Activated CD4-positive, alpha-beta T cell treated with anti-CD3 and anti-CD28 coated beads for 4 hours (primary cell): ENCODE results near the gene JARID2.

ENCODE experiments used
- DNase-seq, 2 donors: peaks; one replicate each; pipeline ENCODE4 v3.0.0-alpha.2; 2020

Gene JARID2

GRCh38 chr6:15500901-15501825 lies 255.3 kb downstream of the JARID2 start:
- DNase-seq, result no peak

GRCh38 chr6:15501826-15502445 lies 256.1 kb downstream of the JARID2 start:
- DNase-seq, result no peak

GRCh38 chr6:15502446-15503345 lies 256.8 kb downstream of the JARID2 start:
- DNase-seq, result no peak

- no peak for DNase-seq
Observed at GRCh38 chr6:15503346-15503680, 257.4 kb downstream of the JARID2 start.

- DNase-seq, result no peak
Observed at GRCh38 chr6:15504040-15504495, 258.2 kb downstream of the JARID2 start.

GRCh38 chr6:15504581-15505350 lies 258.9 kb downstream of the JARID2 start:
- no peak for DNase-seq

GRCh38 chr6:15505463-15505918 lies 259.6 kb downstream of the JARID2 start:
- no peak for DNase-seq

GRCh38 chr6:15506066-15506465 lies 260.2 kb downstream of the JARID2 start:
- no peak for DNase-seq

GRCh38 chr6:15507221-15507620 lies 261.4 kb downstream of the JARID2 start:
- DNase-seq, result no peak

GRCh38 chr6:15507746-15508145 lies 261.9 kb downstream of the JARID2 start:
- DNase-seq, result no peak

GRCh38 chr6:15508441-15508871 lies 262.6 kb downstream of the JARID2 start:
- DNase-seq, result no peak

GRCh38 chr6:15508931-15509330 lies 263.1 kb downstream of the JARID2 start:
- no peak for DNase-seq

- no peak for DNase-seq
Observed at GRCh38 chr6:15509335-15509933, 263.6 kb downstream of the JARID2 start.

GRCh38 chr6:15510121-15510520 lies 264.3 kb downstream of the JARID2 start:
- no peak for DNase-seq

GRCh38 chr6:15510536-15511247 lies 264.8 kb downstream of the JARID2 start:
- no peak for DNase-seq

- no peak for DNase-seq
Observed at GRCh38 chr6:15511248-15512125, 265.6 kb downstream of the JARID2 start.

GRCh38 chr6:15512126-15512525 lies 266.3 kb downstream of the JARID2 start:
- DNase-seq, result no peak

GRCh38 chr6:15512721-15513120 lies 266.9 kb downstream of the JARID2 start:
- no peak for DNase-seq

- DNase-seq, result no peak
Observed at GRCh38 chr6:15513131-15513771, 267.4 kb downstream of the JARID2 start.
